Measurements from ENCODE around the gene SPA17. TPM values are rescaled to one million over a fixed set of nuclear protein-coding genes. Genes with fewer than 3 reads are reported as not detected.

SPA17 gene
- total and polyA plus RNA-seq, 9 of the 15 experiments (the other 6 are each of a cell fraction or from before 2014, with no cell fraction given): 6.0 to 19.5 (median 12.6) TPM

- TF ChIP-seq BRD4 (IDR thresholded peaks at IDR 0.05) (no peak), ZNF143 (CRISPR knock-in tag; IDR thresholded peaks at IDR 0.05) (no peak), NEUROD1 (IDR thresholded peaks at IDR 0.05; ENCODE audit: borderline replicate concordance, low read depth, low read length, partially characterized antibody) (no peak), POLR2G (IDR thresholded peaks at IDR 0.05; ENCODE audit: low read depth, low read length) (peak; percentile 69), CHD4 (IDR thresholded peaks at IDR 0.05; ENCODE audit: insufficient read depth, insufficient replicate concordance, low read depth, low read length, poor library complexity, severe bottlenecking) (no peak), OTX1 (CRISPR knock-in tag; IDR thresholded peaks at IDR 0.05) (no peak), ZBTB7A (IDR thresholded peaks at IDR 0.05; ENCODE audit: borderline replicate concordance, control insufficient read depth, low read depth, low read length) (peak; percentile 64; the same call in 1 of the 2 replicates), VEZF1 (CRISPR knock-in tag; IDR thresholded peaks at IDR 0.05) (peak; percentile 53), ZNF232 (CRISPR knock-in tag; IDR thresholded peaks at IDR 0.05) (no peak), TRIM28 (IDR thresholded peaks at IDR 0.05) (no peak), ASH1L (IDR thresholded peaks at IDR 0.05; ENCODE audit: borderline replicate concordance, low read depth, partially characterized antibody) (no peak), MCM7 (IDR thresholded peaks at IDR 0.05) (no peak), RFX5 (IDR thresholded peaks at IDR 0.05; ENCODE audit: low read depth, low read length) (no peak), HDAC1 (IDR thresholded peaks at IDR 0.05) (no peak), SP1 (CRISPR knock-in tag; IDR thresholded peaks at IDR 0.05) (peak; percentile 60), CCNT2 (IDR thresholded peaks at IDR 0.05; ENCODE audit: borderline replicate concordance, extremely low read depth, insufficient read length, low read depth, low read length) (peak; percentile 45), FIP1L1 (IDR thresholded peaks at IDR 0.05; ENCODE audit: low read depth, low read length, poor library complexity, severe bottlenecking) (no peak), PHF8 (IDR thresholded peaks at IDR 0.05; ENCODE audit: borderline replicate concordance, low read length) (peak; percentile 24; the same call in 1 of the 2 replicates), ZNF699 (CRISPR knock-in tag; IDR thresholded peaks at IDR 0.05; ENCODE audit: insufficient replicate concordance) (no peak), PBX2 (CRISPR knock-in tag; IDR thresholded peaks at IDR 0.05; ENCODE audit: low read depth) (no peak), PBX2 (tag; conservative IDR thresholded peaks at IDR 0.05; ENCODE audit: low read depth) (no peak), CHD2 (IDR thresholded peaks at IDR 0.05; ENCODE audit: low read depth, low read length) (no peak), ZNF212 (CRISPR knock-in tag; IDR thresholded peaks at IDR 0.05) (no peak), MAZ (CRISPR knock-in tag; conservative IDR thresholded peaks at IDR 0.05 in 1 of 2, IDR thresholded peaks at IDR 0.05 in 1 of 2) (0 out of 4 replicates have a peak, but pooled peaks have one; percentile 11 to 42), RBFOX2 (IDR thresholded peaks at IDR 0.05; ENCODE audit: low read depth, low read length) (peak; percentile 55)
These were observed 66.0 kb downstream of the SPA17 start, which contains the start of gene NRGN (continued) for GRCh38 chr11:124739479-124740276.

All from K562 (cell line).